Vagina (tissue), 2 donors: ENCODE data around the gene STAT5A. TPM values are rescaled to one million over a fixed set of nuclear protein-coding genes. Genes with fewer than 3 reads are reported as not detected.

Experiments
- DNase-seq, 2 donors: peaks; one replicate each; pipeline ENCODE4 v3.0.0-alpha.2; 2017; ENCODE audit errors: extremely low spot score in 2 of 2
- H3K27ac ChIP-seq: fragments of 200-600 bp; sonication (generic); one replicate; pipeline ENCODE4 v1.5.1; 2019
- H3K27me3 ChIP-seq: fragments of 200-600 bp; sonication (generic); one replicate; pipeline ENCODE4 v1.5.1; 2019
- H3K36me3 ChIP-seq, 2 donors: fragments of 200-600 bp; sonication (generic); one replicate each; pipeline ENCODE4 v1.5.1; 2017 to 2019
- H3K4me1 ChIP-seq: fragments of 200-600 bp; sonication (generic); one replicate; pipeline ENCODE4 v1.5.1; 2019
- H3K4me3 ChIP-seq, 2 donors: fragments of 200-600 bp; sonication (generic); 1 replicate in 1 of 2; 2 replicates in 1 of 2; pipeline ENCODE4 v1.5.1; 2016 to 2019
- H3K9me3 ChIP-seq: fragments of 200-600 bp; sonication (generic); one replicate; pipeline ENCODE4 v1.5.1; 2019
- POLR2A ChIP-seq, 2 donors: fragments of 450-650 bp; IDR thresholded peaks; one replicate each; pipeline ENCODE4 v1.6.1; 2017; ENCODE audit warnings: antibody characterized with exemption in 2 of 2, mild to moderate bottlenecking in 2 of 2, moderate library complexity in 2 of 2
- POLR2AphosphoS5 ChIP-seq, 2 donors: sonication (generic); formaldehyde crosslinking; IDR thresholded peaks; one replicate each; pipeline ENCODE4 v1.9.0; 2017; ENCODE audit warnings: antibody characterized with exemption in 2 of 2, mild to moderate bottlenecking in 2 of 2, low read depth in 1 of 2; ENCODE audit not compliant: insufficient read depth in 1 of 2
- intact Hi-C: fragments of 100-400 bp; cut with DNase I; formaldehyde crosslinking; loops from one replicate; pipeline ENCODE4 v1.15.1; 2023
- total RNA-seq: library from RNA; depleted of rRNA; stranded (reverse); fragments of >200 nt; gene quantifications from one replicate; pipeline ENCODE4 v1.2.3, GENCODE V29; 2016
- TF ChIP-seq, protein P1 (sequence below), 3 experiments: fragments of 450-650 bp in 2 of 3; fragments of 200-600 bp in 1 of 3; sonication (generic) in 1 of 3; IDR thresholded peaks; one replicate each; pipeline ENCODE4 v1.5.1; 2017 to 2019; ENCODE audit warnings: antibody characterized with exemption in 3 of 3, mild to moderate bottlenecking in 2 of 3, moderate library complexity in 2 of 3

STAT5A gene
- total RNA-seq, 1 donor from 2014 or later, result 38.3 TPM

DNA sequence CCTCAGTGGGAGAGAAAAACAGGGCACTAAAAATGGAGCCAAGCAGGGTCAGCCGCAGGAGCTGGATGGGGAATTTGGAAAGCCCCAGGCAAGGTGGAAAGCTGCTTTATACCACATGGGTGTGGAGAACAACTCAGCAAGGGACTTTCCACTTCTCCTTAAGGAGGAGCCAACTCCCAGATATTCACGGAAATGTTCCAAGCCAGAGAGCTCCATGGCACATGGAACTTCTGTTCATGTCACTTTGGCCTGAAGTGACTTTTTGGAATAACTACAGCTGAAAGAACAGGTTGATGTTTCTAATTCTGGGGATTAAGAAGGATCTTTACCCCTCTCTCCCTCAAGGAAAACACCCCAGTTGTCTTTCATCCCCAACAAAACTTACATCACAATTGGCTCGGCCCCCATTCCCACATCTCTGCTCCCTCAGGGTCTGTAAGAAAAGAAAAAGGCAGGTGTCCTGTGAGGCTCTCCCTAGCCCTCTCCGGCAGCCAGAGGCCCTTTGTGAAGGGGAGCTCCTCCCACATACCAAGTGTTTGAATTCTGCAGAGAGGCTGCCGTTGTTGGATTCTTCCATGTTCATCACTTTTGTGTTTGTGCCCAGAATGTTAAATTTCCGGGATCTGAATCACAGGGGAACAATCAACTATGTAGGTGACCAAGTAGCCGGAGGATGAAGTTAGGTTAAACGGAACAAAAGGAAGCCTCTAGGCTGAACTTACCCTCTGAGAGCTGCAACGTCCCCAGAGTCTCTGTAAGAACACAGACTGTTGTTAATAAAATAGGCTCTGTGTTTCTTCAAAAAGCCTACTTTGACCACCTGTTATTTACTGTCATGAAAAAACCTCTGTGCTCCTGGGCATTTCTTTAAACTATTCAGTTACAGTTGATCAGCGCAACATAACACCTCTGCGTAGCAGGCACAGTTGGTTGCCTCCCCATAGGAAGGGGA is 41.0 kb downstream of the STAT5A start:
- TF ChIP-seq POLR2AphosphoS5 (IDR thresholded peaks at IDR 0.05; ENCODE audit: insufficient read depth in 1 of 2, low read depth in 1 of 2) (peak in 1 of 2 donors; percentile 43), POLR2A (IDR thresholded peaks at IDR 0.05) (no peak)
- TF ChIP-seq, protein P1, sequence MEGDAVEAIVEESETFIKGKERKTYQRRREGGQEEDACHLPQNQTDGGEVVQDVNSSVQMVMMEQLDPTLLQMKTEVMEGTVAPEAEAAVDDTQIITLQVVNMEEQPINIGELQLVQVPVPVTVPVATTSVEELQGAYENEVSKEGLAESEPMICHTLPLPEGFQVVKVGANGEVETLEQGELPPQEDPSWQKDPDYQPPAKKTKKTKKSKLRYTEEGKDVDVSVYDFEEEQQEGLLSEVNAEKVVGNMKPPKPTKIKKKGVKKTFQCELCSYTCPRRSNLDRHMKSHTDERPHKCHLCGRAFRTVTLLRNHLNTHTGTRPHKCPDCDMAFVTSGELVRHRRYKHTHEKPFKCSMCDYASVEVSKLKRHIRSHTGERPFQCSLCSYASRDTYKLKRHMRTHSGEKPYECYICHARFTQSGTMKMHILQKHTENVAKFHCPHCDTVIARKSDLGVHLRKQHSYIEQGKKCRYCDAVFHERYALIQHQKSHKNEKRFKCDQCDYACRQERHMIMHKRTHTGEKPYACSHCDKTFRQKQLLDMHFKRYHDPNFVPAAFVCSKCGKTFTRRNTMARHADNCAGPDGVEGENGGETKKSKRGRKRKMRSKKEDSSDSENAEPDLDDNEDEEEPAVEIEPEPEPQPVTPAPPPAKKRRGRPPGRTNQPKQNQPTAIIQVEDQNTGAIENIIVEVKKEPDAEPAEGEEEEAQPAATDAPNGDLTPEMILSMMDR (IDR thresholded peaks at IDR 0.05), result no peak
- H3K36me3 ChIP-seq, result peaks cover 0 to 47% of the 10 kb centered on the region in 2 donors
- intact Hi-C loops, result no loop called here
- H3K9me3 ChIP-seq, result no peaks in the 10 kb centered on the region
- peaks cover 18% of the 10 kb centered on the region for H3K4me1 ChIP-seq
- DNase-seq, result no peak
- peak overlapping the region; percentile 56 for H3K27ac ChIP-seq
- no peak overlapping the region for H3K4me3 ChIP-seq
- H3K27me3 ChIP-seq, result no peaks in the 10 kb centered on the region

- no peak for DNase-seq
- no peaks in the 10 kb centered on the region for H3K27me3 ChIP-seq
- intact Hi-C loops, result no loop called here
- H3K4me1 ChIP-seq, result peaks cover 15% of the 10 kb centered on the region
- no peaks in the 10 kb centered on the region for H3K9me3 ChIP-seq
- H3K4me3 ChIP-seq, result no peak overlapping the region
- peaks cover 0 to 66% of the 10 kb centered on the region in 2 donors for H3K36me3 ChIP-seq
- TF ChIP-seq POLR2AphosphoS5 (IDR thresholded peaks at IDR 0.05; ENCODE audit: insufficient read depth in 1 of 2, low read depth in 1 of 2) (no peak), POLR2A (IDR thresholded peaks at IDR 0.05) (no peak)
- TF ChIP-seq, protein P1 (IDR thresholded peaks at IDR 0.05), result no peak
- no peak overlapping the region for H3K27ac ChIP-seq
These were observed 44.8 kb downstream of the STAT5A start for GRCh38 chr17:42333053-42333452.

DNA sequence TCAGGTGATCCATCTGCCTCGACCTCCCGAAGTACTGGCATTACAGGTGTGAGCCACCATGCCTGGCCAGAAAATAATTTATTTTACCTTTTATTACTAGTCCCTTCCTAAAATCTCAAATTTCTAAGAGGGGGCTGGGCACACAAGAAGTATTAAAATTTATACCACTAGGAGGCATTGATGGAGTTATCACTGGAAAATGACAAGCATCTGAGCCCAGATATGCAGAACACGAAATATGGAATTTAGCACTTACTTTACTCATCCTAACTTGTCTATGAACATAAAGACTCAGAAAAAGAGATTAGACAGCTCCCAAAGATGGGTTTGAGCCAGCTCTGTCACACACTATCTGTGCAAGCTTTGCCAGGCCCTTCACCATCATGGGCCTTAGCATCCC is 46.4 kb downstream of the STAT5A start:
- Histone ChIP-seq H3K4me3 (no peak overlapping the region), H3K27ac (no peak overlapping the region), H3K36me3 (peaks cover 0 to 80% of the 10 kb centered on the region in 2 donors), H3K4me1 (peaks cover 5% of the 10 kb centered on the region), H3K27me3 (no peaks in the 10 kb centered on the region), H3K9me3 (no peaks in the 10 kb centered on the region)
- DNase-seq, result no peak
- intact Hi-C loops, result no loop called here
- TF ChIP-seq, protein P1 (IDR thresholded peaks at IDR 0.05), result no peak
- TF ChIP-seq POLR2A (IDR thresholded peaks at IDR 0.05) (no peak), POLR2AphosphoS5 (IDR thresholded peaks at IDR 0.05; ENCODE audit: insufficient read depth in 1 of 2, low read depth in 1 of 2) (no peak)

DNA sequence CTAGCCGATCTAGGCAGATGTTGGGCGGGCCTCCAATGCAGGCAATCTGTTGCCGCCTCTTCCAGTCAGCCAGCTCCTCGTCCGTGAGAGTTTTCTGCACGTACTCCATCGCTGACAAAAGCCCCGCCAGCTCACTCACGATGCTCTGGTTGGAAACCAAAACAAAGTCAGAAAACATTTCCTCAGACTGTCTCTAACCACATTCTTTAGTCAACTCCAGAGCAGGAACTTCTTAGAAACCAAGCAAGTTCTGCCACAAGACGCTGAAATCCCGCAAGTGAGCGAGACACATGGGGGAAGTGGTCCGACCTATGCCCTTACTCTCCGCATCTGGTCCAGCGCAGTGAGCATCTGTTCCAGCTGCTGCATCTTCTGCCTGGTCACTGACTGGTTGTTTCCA is 49.1 kb downstream of the STAT5A start:
- Histone ChIP-seq H3K27me3 (no peaks in the 10 kb centered on the region), H3K9me3 (no peaks in the 10 kb centered on the region), H3K4me3 (no peak overlapping the region), H3K4me1 (no peaks in the 10 kb centered on the region), H3K27ac (no peak overlapping the region), H3K36me3 (peaks cover 0 to 90% of the 10 kb centered on the region in 2 donors)
- no peak for DNase-seq
- intact Hi-C loops, result no loop called here
- TF ChIP-seq POLR2AphosphoS5 (IDR thresholded peaks at IDR 0.05; ENCODE audit: insufficient read depth in 1 of 2, low read depth in 1 of 2) (no peak), POLR2A (IDR thresholded peaks at IDR 0.05) (no peak)
- TF ChIP-seq, protein P1 (IDR thresholded peaks at IDR 0.05), result no peak
